Stimulated activated CD8-positive, alpha-beta memory T cell treated with anti-CD3 and anti-CD28 coated beads, Interleukin-7, amount 100 ng/mL, for 24 hours (primary cell): Measurements from ENCODE around the gene FXYD4.

Source experiments
- DNase-seq: peaks from one replicate; pipeline ENCODE4 v3.0.0-alpha.2; 2020; ENCODE audit warnings: low read depth

Gene FXYD4

GRCh38 chr10:43344051-43344450, 27.4 kb upstream of the FXYD4 start:
- no peak for DNase-seq

DNA sequence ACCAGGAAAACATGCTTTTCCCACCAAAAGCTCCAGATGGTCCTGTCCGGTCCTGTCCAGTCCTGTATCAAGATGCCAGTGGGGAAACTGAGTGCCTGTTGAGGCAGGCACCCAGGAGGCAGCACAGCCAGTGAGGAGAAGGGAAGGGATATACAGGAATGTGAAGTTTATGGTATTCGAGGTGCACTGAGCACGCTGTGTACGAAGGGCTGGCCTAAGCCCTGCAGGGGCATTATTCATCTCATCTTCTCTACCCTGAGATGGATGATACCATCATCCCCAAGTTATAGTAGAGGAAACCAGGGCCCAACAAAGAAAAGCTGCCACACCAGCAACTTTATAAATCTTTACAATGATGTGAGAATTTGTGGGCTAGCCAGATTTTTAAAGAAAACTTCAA, 23.4 kb upstream of the FXYD4 start:
- no peak for DNase-seq

GRCh38 chr10:43348511-43349312, 22.7 kb upstream of the FXYD4 start:
- DNase-seq: peak; percentile 74

DNA sequence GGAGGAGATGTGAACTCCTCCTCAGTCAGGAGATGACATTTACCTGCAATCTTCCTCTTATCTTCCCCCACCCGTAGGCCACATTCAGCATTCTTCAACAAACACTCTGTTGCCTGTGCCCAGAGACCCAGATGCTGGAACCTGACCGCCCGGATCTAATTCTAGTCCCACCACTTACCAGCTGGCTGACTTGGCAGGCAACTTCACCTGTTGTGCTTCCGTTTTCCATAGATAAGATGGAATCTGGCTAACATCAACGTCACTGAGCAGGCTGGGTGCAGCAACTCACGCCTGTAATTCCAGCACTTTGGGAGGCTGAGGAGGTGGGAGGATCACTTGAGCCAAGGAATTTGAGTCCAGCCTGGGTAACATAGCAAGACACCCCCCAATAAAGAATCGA, 21.3 kb upstream of the FXYD4 start:
- DNase-seq: no peak

GRCh38 chr10:43350686-43351085, 20.8 kb upstream of the FXYD4 start:
- no peak for DNase-seq

DNA sequence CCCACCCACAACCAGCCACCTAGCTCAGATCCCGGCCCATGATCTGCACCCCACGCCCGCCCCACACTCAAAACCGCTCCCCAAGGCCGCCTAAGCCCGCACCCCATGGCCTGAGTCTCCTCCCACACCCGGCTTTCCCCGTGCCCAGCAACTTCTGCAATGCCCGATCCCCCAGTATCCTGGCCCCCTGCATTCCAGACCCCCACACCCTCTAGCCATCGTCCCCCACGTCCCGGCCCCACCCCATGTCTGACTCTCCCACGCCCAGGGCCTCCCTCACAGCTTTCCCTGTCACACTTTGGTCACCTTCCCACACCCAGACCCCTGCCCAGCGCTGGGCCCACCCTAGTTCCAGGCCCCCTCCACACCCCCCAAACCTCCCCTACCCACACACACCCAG, 20.1 kb upstream of the FXYD4 start:
- no peak for DNase-seq

GRCh38 chr10:43352951-43353350, 18.5 kb upstream of the FXYD4 start:
- DNase-seq: no peak

DNA sequence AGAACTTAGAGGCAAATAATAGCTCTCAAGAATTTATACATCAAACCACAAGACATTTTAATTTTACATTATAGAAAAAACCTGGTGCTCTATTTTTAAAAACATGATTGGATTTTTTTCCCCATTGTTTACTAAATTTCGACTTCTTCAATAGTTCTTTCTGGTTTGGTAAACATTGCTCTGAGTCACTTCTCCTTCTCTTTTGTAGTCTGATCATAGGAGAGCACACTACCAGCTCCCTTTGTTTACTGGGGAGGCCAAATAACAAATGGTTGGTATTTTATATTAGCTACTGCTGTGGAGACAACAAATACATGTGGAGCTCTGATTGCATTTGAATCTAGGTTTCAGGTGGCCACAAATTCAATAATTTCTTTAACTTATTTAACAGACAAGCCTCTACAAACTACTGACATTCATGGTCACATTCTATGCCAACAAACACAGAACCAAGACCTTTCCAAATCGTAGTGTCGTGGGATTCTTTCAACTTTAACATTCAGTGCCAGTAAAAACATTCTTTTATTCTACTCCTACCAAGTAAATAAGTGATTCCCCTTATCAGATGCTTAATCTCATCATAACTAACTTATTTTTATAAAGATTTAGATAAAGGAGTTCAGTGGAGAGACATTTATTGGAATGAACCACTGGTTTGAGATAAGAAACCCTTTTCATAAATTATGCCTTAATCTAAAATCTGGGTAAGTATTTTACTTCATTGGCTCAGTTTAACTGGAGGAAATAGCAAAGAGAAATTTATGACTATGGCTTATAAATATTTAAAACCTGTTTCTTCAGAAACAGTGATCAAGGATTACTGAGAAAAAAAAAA, 17.7 kb upstream of the FXYD4 start:
- no peak for DNase-seq

DNA sequence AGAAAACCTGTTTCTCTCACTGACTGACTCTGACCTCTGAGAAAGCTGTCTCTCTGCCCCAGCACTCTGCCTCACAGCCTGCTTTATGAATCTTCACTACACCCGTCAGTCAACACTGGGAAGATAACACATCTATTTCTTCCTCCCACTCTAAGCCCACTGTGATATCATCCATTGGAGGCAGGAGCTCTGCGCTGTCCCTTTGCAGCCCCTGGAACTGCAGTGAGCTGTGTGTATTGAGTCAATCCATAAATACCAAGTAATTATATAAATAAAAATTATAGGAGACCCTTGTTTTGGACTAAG, 17.2 kb upstream of the FXYD4 start:
- no peak for DNase-seq

- no peak for DNase-seq
Measured at GRCh38 chr10:43354879-43355380, 16.5 kb upstream of the FXYD4 start.

- no peak for DNase-seq
Measured at GRCh38 chr10:43355749-43356371, 15.6 kb upstream of the FXYD4 start.

DNA sequence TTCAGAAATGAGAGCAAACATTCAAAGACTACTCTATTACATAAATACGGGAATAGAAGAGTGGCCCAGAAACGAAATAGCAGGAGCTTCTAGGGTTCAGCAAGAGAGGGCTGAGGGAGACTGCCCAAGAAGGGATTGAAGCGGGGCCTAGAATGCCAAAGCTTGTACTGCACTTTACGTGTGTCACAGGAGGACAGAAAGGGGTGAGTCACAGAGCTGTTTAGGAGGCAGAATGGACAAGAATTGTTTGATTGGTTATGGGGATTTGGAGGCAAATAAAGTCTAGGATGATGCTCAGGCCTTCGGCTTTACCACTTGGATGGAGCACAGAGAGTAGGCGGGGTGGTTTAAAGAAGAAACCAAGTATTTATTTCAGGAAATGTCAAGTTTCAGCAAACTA, 11.3 kb upstream of the FXYD4 start:
- DNase-seq: no peak

GRCh38 chr10:43361547-43362190, 9.8 kb upstream of the FXYD4 start:
- DNase-seq: no peak

GRCh38 chr10:43362191-43362839, 9.1 kb upstream of the FXYD4 start:
- peak; percentile 95 for DNase-seq

DNA sequence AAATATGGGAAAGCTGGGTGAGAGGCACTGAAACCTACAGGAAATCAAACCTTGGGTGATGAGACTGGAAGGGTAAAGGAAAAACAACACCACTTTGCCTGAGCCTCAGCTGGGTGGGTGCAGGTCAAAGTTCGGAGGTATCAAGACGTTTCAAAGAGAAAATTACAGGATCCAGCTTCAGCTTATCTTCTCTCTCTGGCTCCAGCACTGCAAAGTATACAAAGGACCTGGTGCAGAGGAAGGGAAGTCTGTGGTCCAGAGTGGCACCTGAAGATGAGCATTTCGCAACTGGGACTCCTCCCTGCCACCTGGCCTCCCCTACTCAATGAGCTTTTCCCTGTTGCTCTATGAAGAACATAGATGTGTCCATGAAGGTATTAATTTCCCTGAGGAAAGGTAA, 6.4 kb upstream of the FXYD4 start:
- DNase-seq: no peak

DNA sequence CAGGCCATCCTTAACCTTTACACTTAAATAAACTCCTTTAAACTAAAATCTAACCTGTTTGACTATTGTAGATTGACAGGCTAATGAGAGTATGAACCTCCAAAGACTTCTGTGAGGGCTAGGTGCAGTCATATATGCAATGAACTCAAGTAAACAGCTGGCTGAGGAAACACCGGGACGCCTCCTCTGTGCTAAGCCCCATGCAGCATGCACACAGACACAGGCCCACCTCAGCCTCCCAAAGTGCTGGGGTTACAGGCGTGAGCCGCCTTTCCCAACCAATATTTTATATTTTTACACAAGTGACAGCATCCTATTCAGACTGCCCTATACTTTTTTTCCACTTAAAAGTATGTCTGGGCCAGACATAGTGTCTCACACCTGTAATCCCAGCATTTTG, 1.5 kb upstream of the FXYD4 start:
- no peak for DNase-seq

GRCh38 chr10:43370671-43371215, 693 bp upstream of the FXYD4 start:
- DNase-seq: no peak

DNA sequence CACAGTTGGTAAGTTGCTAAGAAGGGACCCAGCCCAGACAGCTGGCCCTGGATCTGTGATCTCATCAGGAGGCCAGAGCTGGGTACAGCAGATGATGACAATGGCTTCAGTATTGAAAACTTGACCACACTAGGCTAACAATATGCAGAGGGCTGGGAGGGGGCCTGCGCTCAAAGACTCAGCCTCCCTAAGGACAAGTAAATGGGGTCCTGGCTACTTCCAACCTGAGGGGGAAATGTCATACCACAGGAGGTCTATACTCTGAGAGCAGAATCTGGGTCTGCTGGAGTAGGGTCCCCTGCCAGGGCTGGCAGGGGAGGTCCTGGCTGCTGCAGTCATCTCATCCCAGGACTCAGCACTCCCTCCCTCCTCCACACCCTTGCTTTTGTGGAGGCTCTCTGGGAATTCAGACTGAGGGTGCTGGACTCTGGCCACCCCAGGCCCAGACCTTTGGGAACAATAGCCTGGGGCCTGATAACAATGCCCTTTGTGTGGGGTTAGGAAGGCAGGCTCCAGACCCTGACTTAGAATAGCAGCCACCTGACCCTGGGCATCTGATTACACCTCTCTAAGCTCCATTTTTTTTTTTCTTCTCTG, 1.4 kb downstream of the FXYD4 start:
- no peak for DNase-seq

DNA sequence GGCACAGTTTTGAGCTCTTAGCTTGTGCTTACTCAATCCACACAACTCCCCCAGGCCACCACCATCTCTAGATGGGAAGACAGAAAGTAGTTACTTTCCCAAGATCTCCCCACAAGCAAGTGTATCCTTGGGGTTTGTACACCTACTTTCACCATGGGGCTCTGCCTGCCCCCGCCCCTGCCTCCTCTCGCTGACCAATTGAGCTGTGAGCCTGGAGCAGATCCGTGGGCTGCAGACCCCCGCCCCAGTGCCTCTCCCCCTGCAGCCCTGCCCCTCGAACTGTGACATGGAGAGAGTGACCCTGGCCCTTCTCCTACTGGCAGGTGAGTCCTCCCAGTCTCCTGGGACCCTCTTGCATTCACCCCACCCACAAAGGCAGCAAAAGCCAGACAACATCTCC, 2.0 kb downstream of the FXYD4 start:
- DNase-seq: no peak

DNA sequence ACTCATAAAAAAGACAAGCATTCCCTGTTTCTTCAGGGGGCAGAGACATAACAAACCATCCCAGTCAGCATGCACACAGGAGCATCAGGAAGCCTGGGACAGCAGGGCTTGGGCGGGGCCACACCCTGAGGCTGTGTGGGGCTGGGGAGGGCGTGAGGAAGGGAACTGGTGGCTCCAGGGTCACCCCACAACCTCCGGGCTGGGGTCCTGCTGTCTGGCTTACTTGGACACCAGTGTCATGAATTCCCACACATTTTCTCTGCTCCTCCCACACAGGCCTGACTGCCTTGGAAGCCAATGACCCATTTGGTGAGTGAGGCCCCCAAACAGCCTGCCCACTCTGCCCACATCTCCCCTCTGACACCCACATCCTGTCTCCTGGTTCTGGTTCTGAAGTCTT, 2.8 kb downstream of the FXYD4 start:
- DNase-seq: no peak

- DNase-seq: no peak
Measured at GRCh38 chr10:43375401-43376020, 4.1 kb downstream of the FXYD4 start.
